A673 (cell line): ENCODE data around the gene ARL6IP1. TPM values are rescaled to one million over a fixed set of nuclear protein-coding genes. Genes with fewer than 3 reads are reported as not detected.
A peak's percentile ranks its signal among the peaks of the same experiment; 100 is the strongest.

ENCODE experiments used
- BruUV-seq: library from RNA; stranded (reverse); fragments of 400-500 nt; replicated peaks from 2 replicates; lab custom pipeline; 2021; lab: Mats Ljungman, UMichigan
- CTCF ChIA-PET: fragments of 300-600 bp; sonication (Branson Sonifier 250); formaldehyde crosslinking; loops from one replicate; lab custom pipeline; 2022; ENCODE audit warnings: antibody characterized with exemption; lab: Charles Lee
- POLR2A ChIA-PET: fragments of 300-600 bp; sonication (Branson Sonifier 250); formaldehyde crosslinking; loops from one replicate; lab custom pipeline; 2022; ENCODE audit warnings: antibody characterized with exemption; ENCODE audit not compliant: low non-redundant PET; lab: Charles Lee
- DNase-seq: peaks from one replicate; pipeline ENCODE4 v3.0.0-alpha.2; 2015; ENCODE audit warnings: low spot score
- H3K27ac ChIP-seq: fragments of 200-600 bp; sonication (generic); 2 replicates; pipeline ENCODE4 v1.5.1; 2016; ENCODE audit warnings: mixed run types, low read depth, mild to moderate bottlenecking, mixed read lengths, antibody characterized with exemption, low read length; ENCODE audit not compliant: poor library complexity, severe bottlenecking
- H3K27me3 ChIP-seq: fragments of 200-600 bp; sonication (generic); replicated peaks from 2 replicates; pipeline ENCODE4 v1.6.1; 2017; ENCODE audit warnings: mixed run types, low read depth, mild to moderate bottlenecking, mixed read lengths, antibody characterized with exemption, low read length; ENCODE audit not compliant: insufficient read depth, poor library complexity
- H3K36me3 ChIP-seq: fragments of 200-600 bp; sonication (generic); 2 replicates; pipeline ENCODE4 v1.6.1; 2016; ENCODE audit warnings: mixed run types, mild to moderate bottlenecking, mixed read lengths, antibody characterized with exemption, low read length; ENCODE audit not compliant: insufficient read depth, poor library complexity, severe bottlenecking
- H3K4me1 ChIP-seq: fragments of 200-600 bp; sonication (generic); 2 replicates; pipeline ENCODE4 v1.6.1; 2017; ENCODE audit warnings: mixed run types, mild to moderate bottlenecking, mixed read lengths, antibody characterized with exemption, low read length; ENCODE audit not compliant: insufficient read depth, poor library complexity, severe bottlenecking
- H3K4me3 ChIP-seq: fragments of 200-600 bp; sonication (generic); 2 replicates; pipeline ENCODE4 v1.5.1; 2016; ENCODE audit warnings: low read depth, mixed run types, mild to moderate bottlenecking, mixed read lengths, low read length; ENCODE audit not compliant: poor library complexity, severe bottlenecking
- H3K9me3 ChIP-seq: fragments of 200-600 bp; sonication (generic); 2 replicates; pipeline ENCODE4 v1.6.1; 2016; ENCODE audit warnings: mixed run types, low read depth, mild to moderate bottlenecking, mixed read lengths, antibody characterized with exemption, low read length; ENCODE audit not compliant: poor library complexity, severe bottlenecking
- CTCF ChIP-seq: fragments of 300-800, 200-600 bp; sonication (generic); conservative IDR thresholded peaks from 2 replicates; pipeline ENCODE4 v1.5.1; 2017; ENCODE audit warnings: low read depth, mild to moderate bottlenecking, antibody characterized with exemption, low read length, moderate library complexity, mixed read lengths
- EZH2 ChIP-seq: fragments of 200-600 bp; sonication (generic); IDR thresholded peaks from 2 replicates; pipeline ENCODE4 v1.6.1; 2017; ENCODE audit warnings: borderline replicate concordance, low read depth, mild to moderate bottlenecking, mixed read lengths, antibody characterized with exemption, low read length; ENCODE audit not compliant: poor library complexity, severe bottlenecking
- intact Hi-C: fragments of 100-400 bp; cut with micrococcal nuclease; formaldehyde crosslinking; loops from one replicate; pipeline ENCODE4 v1.10.0; 2022; ENCODE audit not compliant: unreplicated experiment
- total RNA-seq: library from RNA; stranded (reverse); gene quantifications from 2 replicates; pipeline ENCODE4 v1.2.3, GENCODE V29; 2021

Gene ARL6IP1
- total RNA-seq, 1 experiment from 2014 or later: 223 TPM

DNA sequence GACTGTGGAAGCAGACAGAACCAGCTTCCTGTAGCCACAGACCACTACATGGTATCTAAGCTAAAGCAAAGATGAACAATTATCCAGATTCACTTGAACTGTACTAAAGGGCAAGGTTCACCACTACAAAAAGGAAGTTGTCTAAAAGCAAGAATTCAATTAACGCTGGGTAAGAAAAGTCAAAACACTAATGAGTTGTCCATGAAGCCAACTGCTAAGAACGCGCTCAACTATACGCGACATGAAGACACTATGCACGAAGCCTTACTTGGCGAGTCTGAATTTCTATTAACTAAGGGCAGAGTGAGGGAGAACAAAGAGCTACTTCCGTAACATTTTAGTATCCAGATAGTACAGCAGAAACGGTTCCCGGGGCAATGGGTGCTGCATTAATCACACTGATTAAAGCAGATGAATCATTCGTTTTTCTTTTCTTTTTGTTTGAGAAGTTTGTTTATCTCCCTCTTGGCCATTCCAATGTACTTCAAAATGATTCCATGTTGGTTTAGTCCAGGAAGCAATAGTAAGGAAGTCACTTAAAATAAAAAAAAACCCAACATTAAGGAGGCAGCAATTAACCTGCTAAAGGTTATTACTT, 8.4 kb downstream of the ARL6IP1 start:
- intact Hi-C loops: loop anchor here (10.0 kb wide), 1 partner anchor 732 kb away; the partner anchor contains the start of genes CCP110 and GDE1
- no peaks in the 10 kb centered on the region for H3K27me3 ChIP-seq
- no peak overlapping the region for H3K27ac ChIP-seq
- BruUV-seq: no TSS peak
- DNase-seq: no peak
- CTCF ChIA-PET: no interaction called here
- H3K9me3 ChIP-seq: no peaks in the 10 kb centered on the region
- peaks cover 16% of the 10 kb centered on the region for H3K4me1 ChIP-seq
- H3K4me3 ChIP-seq: no peak overlapping the region
- TF ChIP-seq CTCF (no peak), EZH2 (no peak)
- peaks cover 86% of the 10 kb centered on the region for H3K36me3 ChIP-seq
- POLR2A ChIA-PET: no interaction called here

DNA sequence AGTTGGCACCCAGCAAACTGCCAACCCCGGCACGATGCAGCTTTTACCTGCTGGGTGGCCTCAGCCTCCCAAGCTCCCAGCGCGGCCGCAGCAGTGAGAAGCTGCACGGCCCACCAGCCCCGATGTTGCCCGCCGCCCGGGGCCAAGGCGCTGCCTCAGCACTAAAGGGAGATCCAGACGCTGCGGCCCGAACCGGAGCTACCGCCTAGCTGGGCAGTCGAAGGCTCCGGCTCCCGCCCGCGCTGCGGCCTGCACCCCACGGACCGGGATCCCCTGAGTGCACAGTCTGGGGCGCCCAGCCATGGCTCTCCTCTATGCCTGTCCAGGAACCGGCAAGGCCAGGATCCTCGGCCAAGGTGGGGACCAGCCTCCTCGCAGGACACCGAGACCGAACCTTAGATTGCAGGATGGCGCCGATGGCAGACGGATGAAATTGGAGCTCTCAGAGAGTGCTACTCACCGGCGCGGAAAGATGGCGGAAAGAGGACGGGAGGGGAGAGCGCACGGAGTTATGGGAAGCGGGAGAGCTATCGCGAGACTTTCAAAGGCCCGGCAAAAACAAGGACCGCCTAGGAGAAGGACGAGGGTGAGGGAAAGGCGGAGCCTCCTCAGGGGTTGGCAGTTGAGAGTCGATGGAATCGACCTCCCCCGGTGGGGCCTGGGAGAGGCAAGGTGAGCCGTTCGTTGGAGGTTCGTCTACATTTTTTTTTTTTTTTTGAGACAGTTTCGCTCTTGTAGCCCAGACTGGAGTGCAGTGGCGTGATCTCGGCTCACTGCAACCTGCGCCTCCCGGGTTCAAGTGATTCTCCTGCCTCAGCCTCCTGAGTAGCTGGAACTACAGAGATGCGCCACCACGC, 11.3 kb downstream of the ARL6IP1 start, which contains the start of gene RPS15A:
Gene RPS15A (minus strand): TSS at position 485 of the 857 bp plus-strand sequence. CDS start 1,221 bp downstream, outside the sequence.
- no peak for TF ChIP-seq CTCF
- no peak for TF ChIP-seq EZH2
- Histone ChIP-seq H3K4me3 (peak within 1 kb of the TSS; percentile 88), H3K27me3 (no peaks in the 10 kb centered on the region), H3K36me3 (peaks cover 86% of the 10 kb centered on the region), H3K4me1 (peaks cover 30% of the 10 kb centered on the region), H3K27ac (peak within 1 kb of the TSS; percentile 94), H3K9me3 (no peaks in the 10 kb centered on the region)
- no TSS peak for BruUV-seq
- ChIA-PET CTCF (interaction anchor here (0.7 to 1.3 kb wide), 2 partner anchors 11 to 14 kb away, joined by 3 read pairs; partner anchors contain the start of gene ARL6IP1), POLR2A (interaction anchor here (0.6 to 1.0 kb wide), 5 partner anchors 11 to 329 kb away, joined by 3 to 29 read pairs (median 4); partner anchors contain the start of gene ARL6IP1)
- DNase-seq: peak; percentile 98
- intact Hi-C loops: loop anchor here (10.0 kb wide), 1 partner anchor 735 kb away; the partner anchor contains the start of genes CCP110 and GDE1

- intact Hi-C loops: no loop called here
Observed at GRCh38 chr16:18789515-18789849, 11.9 kb downstream of the ARL6IP1 start.

More at GRCh38 chr16:18789515-18789849, 11.9 kb downstream of the ARL6IP1 start:
- no peak for TF ChIP-seq EZH2
- TF ChIP-seq CTCF: no peak
- no peak for DNase-seq
- ChIA-PET CTCF (no interaction called here), POLR2A (no interaction called here)
- Histone ChIP-seq H3K27me3 (no peaks in the 10 kb centered on the region), H3K4me3 (peak overlapping the region; percentile 88), H3K9me3 (no peaks in the 10 kb centered on the region), H3K4me1 (peaks cover 30% of the 10 kb centered on the region), H3K36me3 (peaks cover 86% of the 10 kb centered on the region), H3K27ac (peak overlapping the region; percentile 94)
- TSS peak; percentile 53 for BruUV-seq
